Panc1 (cell line): ENCODE results near the gene WNT9A.
"Not testable (repeated sequence)": the region's sequence is repeated elsewhere in the genome, so short reads cannot be mapped to it uniquely, and the experiment has no call there.

Experiments used
- REST ChIP-seq, 2 experiments: IDR thresholded peaks; 2 replicates each; pipeline ENCODE4 v1.6.1; 2011 to 2012; ENCODE audit warnings: low read depth in 2 of 2, control low read depth in 1 of 2, low read length in 1 of 2, mild to moderate bottlenecking in 1 of 2, moderate library complexity in 1 of 2; ENCODE audit not compliant: insufficient read depth in 1 of 2
- SIN3A ChIP-seq: IDR thresholded peaks from 2 replicates; pipeline ENCODE4 v1.6.1; 2012; ENCODE audit warnings: low read depth, mild to moderate bottlenecking, low read length, moderate library complexity, borderline replicate concordance; ENCODE audit not compliant: insufficient read depth
- TCF7L2 ChIP-seq: IDR thresholded peaks from 2 replicates; pipeline ENCODE4 v1.6.1; 2011; ENCODE audit warnings: mild to moderate bottlenecking, low read depth, low read length, inconsistent platforms
- TF ChIP-seq, protein P1 (sequence below): fragments of 450-650 bp; IDR thresholded peaks from 2 replicates; pipeline ENCODE4 v1.5.1; 2017; ENCODE audit warnings: mild to moderate bottlenecking

- TF ChIP-seq, protein P1, sequence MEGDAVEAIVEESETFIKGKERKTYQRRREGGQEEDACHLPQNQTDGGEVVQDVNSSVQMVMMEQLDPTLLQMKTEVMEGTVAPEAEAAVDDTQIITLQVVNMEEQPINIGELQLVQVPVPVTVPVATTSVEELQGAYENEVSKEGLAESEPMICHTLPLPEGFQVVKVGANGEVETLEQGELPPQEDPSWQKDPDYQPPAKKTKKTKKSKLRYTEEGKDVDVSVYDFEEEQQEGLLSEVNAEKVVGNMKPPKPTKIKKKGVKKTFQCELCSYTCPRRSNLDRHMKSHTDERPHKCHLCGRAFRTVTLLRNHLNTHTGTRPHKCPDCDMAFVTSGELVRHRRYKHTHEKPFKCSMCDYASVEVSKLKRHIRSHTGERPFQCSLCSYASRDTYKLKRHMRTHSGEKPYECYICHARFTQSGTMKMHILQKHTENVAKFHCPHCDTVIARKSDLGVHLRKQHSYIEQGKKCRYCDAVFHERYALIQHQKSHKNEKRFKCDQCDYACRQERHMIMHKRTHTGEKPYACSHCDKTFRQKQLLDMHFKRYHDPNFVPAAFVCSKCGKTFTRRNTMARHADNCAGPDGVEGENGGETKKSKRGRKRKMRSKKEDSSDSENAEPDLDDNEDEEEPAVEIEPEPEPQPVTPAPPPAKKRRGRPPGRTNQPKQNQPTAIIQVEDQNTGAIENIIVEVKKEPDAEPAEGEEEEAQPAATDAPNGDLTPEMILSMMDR = not testable (repeated sequence)
- TF ChIP-seq REST (IDR thresholded peaks at IDR 0.05; ENCODE audit: insufficient read depth in 1 of 2, low read depth in 2 of 2, low read length in 1 of 2); SIN3A; TCF7L2: not testable (repeated sequence)
Measured at GRCh38 chr1:227877810-227878209, 69.9 kb downstream of the WNT9A start.
